Body of pancreas (tissue), 4 donors: ENCODE measurements around the gene UQCC2. TPM values are rescaled to one million over a fixed set of nuclear protein-coding genes. Genes with fewer than 3 reads are reported as not detected.
A peak's percentile ranks its signal among the peaks of the same experiment; 100 is the strongest.

Experiments
- ATAC-seq: fragments of 150-250 bp; one replicate; pipeline ENCODE4 v1.9.1; 2016
- DNase-seq, 4 donors: peaks; one replicate each; pipeline ENCODE4 v3.0.0-alpha.2; 2019
- H3K27ac ChIP-seq, 4 donors: fragments of 200-600 bp; sonication (generic); 1 replicate in 3 of 4; 2 replicates in 1 of 4; pipeline versions ENCODE4 v1.5.1 to v1.6.1; 2016 to 2019; ENCODE audit warnings: mild to moderate bottlenecking in 1 of 4, mixed read lengths in 1 of 4, moderate library complexity in 1 of 4
- H3K27me3 ChIP-seq, 2 donors: fragments of 200-600 bp; sonication (generic); one replicate each; pipeline ENCODE4 v1.6.0; 2016; ENCODE audit warnings: mild to moderate bottlenecking in 1 of 2
- H3K36me3 ChIP-seq, 2 donors: fragments of 200-600 bp; sonication (generic); replicated peaks in 1 of 2; 2 replicates each; pipeline ENCODE4 v1.5.1; 2016; ENCODE audit warnings: low read depth in 2 of 2; ENCODE audit not compliant: insufficient read depth in 1 of 2
- H3K4me1 ChIP-seq: fragments of 200-600 bp; sonication (generic); one replicate; pipeline ENCODE4 v1.6.0; 2016
- H3K4me3 ChIP-seq, 2 donors: fragments of 200-600 bp; sonication (generic); 1 replicate in 1 of 2; 2 replicates in 1 of 2; pipeline ENCODE4 v1.5.1; 2016 to 2019
- H3K9me3 ChIP-seq, 3 donors: fragments of 200-600 bp; sonication (generic); 1 replicate in 2 of 3; 2 replicates in 1 of 3; pipeline ENCODE4 v1.5.1; 2016
- CTCF ChIP-seq, 7 experiments: fragments of 450-650 bp in 4 of 7; fragments of 200-600 bp in 3 of 7; sonication (generic) in 3 of 7; IDR thresholded peaks; one replicate each; pipeline ENCODE4 v1.5.1; 2016 to 2019; ENCODE audit warnings: antibody characterized with exemption in 7 of 7
- POLR2A ChIP-seq, 3 donors: fragments of 450-650 bp; IDR thresholded peaks; one replicate each; pipeline ENCODE4 v1.6.1; 2016; ENCODE audit warnings: antibody characterized with exemption in 3 of 3, mild to moderate bottlenecking in 2 of 3
- WGBS, 2 donors: methylation state at CpG; one replicate each; pipeline ENCODE4 v1.1.5; 2017; 5-methylcytosine and 5-hydroxymethylcytosine counted together
- intact Hi-C: fragments of 100-400 bp; cut with DNase I; formaldehyde crosslinking; loops from one replicate; pipeline ENCODE4 v1.15.1; 2023
- total RNA-seq, 2 donors: library from RNA; depleted of rRNA; stranded (reverse); fragments of >200 nt; gene quantifications; one replicate each; pipeline ENCODE4 v1.1.0, GENCODE V29; 2016

UQCC2 gene
- total RNA-seq, 2 donors from 2014 or later: 4.0 to 17.6 TPM

GRCh38 chr6:33748841-33749240, 37.3 kb upstream of the UQCC2 start:
- Histone ChIP-seq H3K36me3 (no peaks in the 10 kb centered on the region), H3K4me3 (no peak overlapping the region), H3K27ac (no peak overlapping the region), H3K9me3 (no peaks in the 10 kb centered on the region), H3K4me1 (peaks cover 11% of the 10 kb centered on the region), H3K27me3 (no peaks in the 10 kb centered on the region)
- intact Hi-C loops: no loop called here
- DNase-seq: no peak
- 71 to 82% methylated on average over 3 of the region's 4 CpGs for WGBS, 2 donors
- no peak for ATAC-seq
- TF ChIP-seq POLR2A (IDR thresholded peaks at IDR 0.05) (no peak), CTCF (IDR thresholded peaks at IDR 0.05) (no peak)

GRCh38 chr6:33747823-33748222, 36.3 kb upstream of the UQCC2 start:
- DNase-seq: no peak
- no peak overlapping the region for H3K27ac ChIP-seq
- H3K36me3 ChIP-seq: no peaks in the 10 kb centered on the region
- no peak for TF ChIP-seq CTCF (IDR thresholded peaks at IDR 0.05)
- TF ChIP-seq POLR2A (IDR thresholded peaks at IDR 0.05): no peak
- no peaks in the 10 kb centered on the region for H3K9me3 ChIP-seq
- no peak for ATAC-seq
- no peak overlapping the region for H3K4me3 ChIP-seq
- H3K4me1 ChIP-seq: peaks cover 13% of the 10 kb centered on the region
- 79 to 80% methylated on average over 5 of the region's 5 CpGs for WGBS, 2 donors
- intact Hi-C loops: no loop called here
- no peaks in the 10 kb centered on the region for H3K27me3 ChIP-seq

- Histone ChIP-seq H3K9me3 (no peaks in the 10 kb centered on the region), H3K36me3 (no peaks in the 10 kb centered on the region), H3K27ac (no peak within 1 kb of the TSS), H3K4me3 (no peak within 1 kb of the TSS), H3K27me3 (no peaks in the 10 kb centered on the region), H3K4me1 (peaks cover 13% of the 10 kb centered on the region)
- 20 to 64% methylated on average over 2 to 8 of the region's 10 CpGs for WGBS, 2 donors
- intact Hi-C loops: no loop called here
- DNase-seq (no peak), ATAC-seq (no peak)
- TF ChIP-seq POLR2A (IDR thresholded peaks at IDR 0.05) (peak in 1 of 3 donors; percentile 10), CTCF (IDR thresholded peaks at IDR 0.05) (no peak)
Measured at GRCh38 chr6:33746651-33747100, 35.2 kb upstream of the UQCC2 start, which contains the start of gene IP6K3. Gene IP6K3, minus strand, starts transcription at chr6:33746905. Its CDS starts 11,429 bp downstream, at chr6:33735476.

GRCh38 chr6:33746036-33746600, 34.6 kb upstream of the UQCC2 start:
- ATAC-seq (no peak), DNase-seq (peak in 2 of 4 donors; percentile 25 to 32)
- H3K4me1 ChIP-seq: peaks cover 14% of the 10 kb centered on the region
- WGBS, 2 donors: 40 to 58% methylated on average over 4 to 14 of the region's 14 CpGs
- H3K36me3 ChIP-seq: no peaks in the 10 kb centered on the region
- H3K4me3 ChIP-seq: no peak overlapping the region
- no peaks in the 10 kb centered on the region for H3K9me3 ChIP-seq
- intact Hi-C loops: no loop called here
- H3K27me3 ChIP-seq: no peaks in the 10 kb centered on the region
- no peak overlapping the region for H3K27ac ChIP-seq
- no peak for TF ChIP-seq CTCF (IDR thresholded peaks at IDR 0.05)
- no peak for TF ChIP-seq POLR2A (IDR thresholded peaks at IDR 0.05)

GRCh38 chr6:33745548-33745947, 34.0 kb upstream of the UQCC2 start:
- H3K27ac ChIP-seq: no peak overlapping the region
- intact Hi-C loops: no loop called here
- ATAC-seq (no peak), DNase-seq (no peak)
- no peaks in the 10 kb centered on the region for H3K27me3 ChIP-seq
- no peak for TF ChIP-seq CTCF (IDR thresholded peaks at IDR 0.05)
- no peak for TF ChIP-seq POLR2A (IDR thresholded peaks at IDR 0.05)
- WGBS, 2 donors: 75% methylated on average over 7 of the region's 7 CpGs
- H3K4me1 ChIP-seq: peaks cover 20% of the 10 kb centered on the region
- H3K36me3 ChIP-seq: no peaks in the 10 kb centered on the region
- H3K4me3 ChIP-seq: no peak overlapping the region
- H3K9me3 ChIP-seq: no peaks in the 10 kb centered on the region
